CD8-positive, alpha-beta memory T cell (primary cell): ENCODE results near the gene CMTM6. TPM values are rescaled to one million over a fixed set of nuclear protein-coding genes. Genes with fewer than 3 reads are reported as not detected.
A peak's percentile ranks its signal among the peaks of the same experiment; 100 is the strongest.
"Not testable (repeated sequence)": the region's sequence is repeated elsewhere in the genome, so short reads cannot be mapped to it uniquely, and the experiment has no call there.

Experiments
- CTCF ChIA-PET: fragments of 350-600 bp; sonication (Branson Sonifier 250); formaldehyde crosslinking; loops from one replicate; lab custom pipeline; 2021; ENCODE audit warnings: antibody characterized with exemption; lab: Charles Lee
- POLR2A ChIA-PET: fragments of 350-600 bp; sonication (Branson Sonifier 250); formaldehyde crosslinking; loops from one replicate; lab custom pipeline; 2021; ENCODE audit warnings: antibody characterized with exemption; lab: Charles Lee
- DNase-seq, 5 donors: peaks; one replicate each; pipeline versions ENCODE4 v3.0.0 to v3.0.0-alpha.2; 2020 to 2022; ENCODE audit warnings: mixed read lengths in 1 of 5
- H3K27ac ChIP-seq: one replicate; pipeline ENCODE4 v1.7.0; 2013; ENCODE audit warnings: low read depth, mild to moderate bottlenecking, low read length, moderate library complexity
- H3K27me3 ChIP-seq: 2 replicates; pipeline ENCODE4 v1.7.0; 2013; ENCODE audit warnings: low read length, mild to moderate bottlenecking; ENCODE audit not compliant: insufficient read depth, poor library complexity, severe bottlenecking
- H3K36me3 ChIP-seq: 2 replicates; pipeline ENCODE4 v1.7.0; 2013; ENCODE audit warnings: mild to moderate bottlenecking, low read length, moderate library complexity; ENCODE audit not compliant: insufficient read depth
- H3K4me1 ChIP-seq: 2 replicates; pipeline ENCODE4 v1.7.0; 2013; ENCODE audit warnings: mild to moderate bottlenecking, low read length, moderate library complexity; ENCODE audit not compliant: insufficient read depth
- H3K4me3 ChIP-seq: 2 replicates; pipeline ENCODE4 v1.7.0; 2013; ENCODE audit warnings: mild to moderate bottlenecking, low read length
- H3K9me3 ChIP-seq: 2 replicates; pipeline ENCODE4 v1.7.0; 2013; ENCODE audit warnings: mild to moderate bottlenecking, low read length
- H3K27ac Mint-ChIP-seq, 8 donors: one replicate each; pipeline ENCODE4 v1.8.0; 2020 to 2021; ENCODE audit warnings: mixed read lengths in 8 of 8, mild to moderate bottlenecking in 6 of 8, inconsistent platforms in 3 of 8, moderate library complexity in 3 of 8
- H3K27me3 Mint-ChIP-seq, 2 donors: one replicate each; pipeline ENCODE4 v1.8.0; 2020 to 2021; ENCODE audit warnings: mixed read lengths in 2 of 2, mild to moderate bottlenecking in 1 of 2, moderate library complexity in 1 of 2
- H3K36me3 Mint-ChIP-seq, 3 donors: one replicate each; pipeline ENCODE4 v1.8.0; 2020 to 2021; ENCODE audit warnings: mixed read lengths in 3 of 3, inconsistent platforms in 1 of 3, mild to moderate bottlenecking in 1 of 3
- H3K4me1 Mint-ChIP-seq, 3 donors: one replicate each; pipeline ENCODE4 v1.8.0; 2020 to 2021; ENCODE audit warnings: mixed read lengths in 3 of 3, inconsistent platforms in 1 of 3, mild to moderate bottlenecking in 1 of 3
- H3K4me3 Mint-ChIP-seq, 7 donors: one replicate each; pipeline ENCODE4 v1.8.0; 2020 to 2021; ENCODE audit warnings: mixed read lengths in 7 of 7, mild to moderate bottlenecking in 6 of 7, moderate library complexity in 4 of 7, inconsistent platforms in 2 of 7
- H3K9me3 Mint-ChIP-seq, 5 donors: one replicate each; pipeline ENCODE4 v1.8.0; 2020 to 2022; ENCODE audit warnings: mixed read lengths in 5 of 5, mild to moderate bottlenecking in 3 of 5, moderate library complexity in 2 of 5, inconsistent platforms in 1 of 5
- polyA plus RNA-seq: library from polyadenylated mRNA; unstranded; fragments of 300-500 nt; fragmentation: Illumina TruSeq; gene quantifications from one replicate; pipeline ENCODE4 v1.2.3, GENCODE V29; 2021
- total RNA-seq, 2 experiments: library from RNA; stranded (reverse); gene quantifications; one replicate each; pipeline ENCODE4 v1.2.3, GENCODE V29; 2021

Gene CMTM6
- total and polyA plus RNA-seq, 3 experiments from 2014 or later, result 58.1 to 96.2 (median 91.8) TPM

DNA sequence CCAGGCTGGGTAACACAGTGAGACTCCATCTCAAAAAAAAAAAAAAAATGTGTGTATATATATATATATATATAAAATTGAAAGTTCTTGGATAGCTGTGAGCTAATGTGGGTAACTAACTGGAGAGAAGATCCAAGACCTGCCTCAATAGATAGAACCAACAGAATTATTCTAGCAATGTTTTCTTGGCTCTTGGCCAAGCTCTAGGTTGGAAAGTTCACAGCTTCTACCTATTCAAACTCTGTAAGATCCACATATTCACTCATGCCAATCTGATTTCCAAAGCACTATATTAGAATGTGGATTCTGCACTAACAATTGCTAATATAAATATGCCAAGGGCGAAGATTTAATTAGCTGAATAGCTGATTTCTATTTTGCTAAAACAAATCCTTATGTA lies 29.8 kb upstream of the CMTM6 start:
- peaks cover 0 to 72% (median 16%) of the 10 kb centered on the region in 3 donors for H3K36me3 Mint-ChIP-seq
- ChIA-PET CTCF (interaction anchor here (0.7 kb wide), 1 partner anchor 23 kb away, joined by 3 read pairs; no protein-coding TSS in a partner anchor), POLR2A (no interaction called here)
- no peaks in the 10 kb centered on the region for H3K9me3 Mint-ChIP-seq
- no peak overlapping the region for H3K27ac Mint-ChIP-seq
- H3K9me3 ChIP-seq, result no peaks in the 10 kb centered on the region
- H3K27me3 ChIP-seq, result no peaks in the 10 kb centered on the region
- no peaks in the 10 kb centered on the region for H3K4me1 Mint-ChIP-seq
- no peaks in the 10 kb centered on the region for H3K27me3 Mint-ChIP-seq
- H3K36me3 ChIP-seq, result peaks cover 5% of the 10 kb centered on the region
- DNase-seq, result no peak
- no peak overlapping the region for H3K27ac ChIP-seq
- H3K4me3 Mint-ChIP-seq, result no peak overlapping the region
- H3K4me1 ChIP-seq, result no peaks in the 10 kb centered on the region
- H3K4me3 ChIP-seq, result no peak overlapping the region

- peaks cover 9% of the 10 kb centered on the region for H3K36me3 ChIP-seq
- POLR2A ChIA-PET, result interaction anchor here (1.7 kb wide), 1 partner anchor 19 kb away, joined by 3 read pairs; no protein-coding TSS in a partner anchor
Observed at GRCh38 chr3:32531010-32531647, 28.5 kb upstream of the CMTM6 start.

DNA sequence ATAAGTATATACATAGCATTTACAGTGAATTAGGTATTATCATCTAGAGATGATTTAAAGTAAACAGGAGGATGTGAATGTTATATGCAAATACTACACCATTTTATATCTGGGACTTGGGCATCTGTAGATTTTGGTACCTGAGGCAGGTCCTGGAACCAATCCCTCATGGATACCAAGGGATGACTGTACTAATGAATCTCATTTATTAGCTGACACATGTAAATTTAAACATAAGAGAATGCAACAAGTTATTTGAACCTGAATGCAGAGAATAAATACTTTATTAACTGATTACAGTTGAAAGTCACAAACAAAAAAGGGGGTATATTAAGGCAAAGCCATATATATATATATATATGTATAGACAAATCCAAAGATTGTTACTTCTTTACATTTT lies 23.1 kb upstream of the CMTM6 start:
- Histone ChIP-seq H3K27me3 (no peaks in the 10 kb centered on the region), H3K27ac (no peak overlapping the region), H3K9me3 (no peaks in the 10 kb centered on the region), H3K4me3 (no peak overlapping the region), H3K36me3 (peaks cover 5% of the 10 kb centered on the region), H3K4me1 (no peaks in the 10 kb centered on the region)
- Mint-ChIP-seq H3K27me3 (no peaks in the 10 kb centered on the region), H3K36me3 (peaks cover 4 to 57% (median 18%) of the 10 kb centered on the region in 3 donors), H3K4me1 (no peaks in the 10 kb centered on the region), H3K27ac (peak overlapping the region in 1 of 8 donors; percentile 12), H3K9me3 (no peaks in the 10 kb centered on the region), H3K4me3 (no peak overlapping the region)
- ChIA-PET CTCF (no interaction called here), POLR2A (no interaction called here)
- no peak for DNase-seq

More at GRCh38 chr3:32531010-32531647, 28.5 kb upstream of the CMTM6 start:
- no peaks in the 10 kb centered on the region for H3K27me3 Mint-ChIP-seq
- CTCF ChIA-PET, result interaction anchor here (0.8 kb wide), 1 partner anchor 21 kb away, joined by 5 read pairs; no protein-coding TSS in a partner anchor
- no peaks in the 10 kb centered on the region for H3K4me1 ChIP-seq
- no peak overlapping the region for H3K27ac ChIP-seq
- peaks cover 0 to 76% (median 18%) of the 10 kb centered on the region in 3 donors for H3K36me3 Mint-ChIP-seq
- no peaks in the 10 kb centered on the region for H3K4me1 Mint-ChIP-seq
- H3K4me3 ChIP-seq, result no peak overlapping the region
- no peaks in the 10 kb centered on the region for H3K9me3 ChIP-seq
- H3K9me3 Mint-ChIP-seq, result no peaks in the 10 kb centered on the region
- no peak for DNase-seq
- H3K27ac Mint-ChIP-seq, result peak overlapping the region in 6 of 8 donors; percentile 2 to 46 (median 24)
- H3K4me3 Mint-ChIP-seq, result no peak overlapping the region
- no peaks in the 10 kb centered on the region for H3K27me3 ChIP-seq

DNA sequence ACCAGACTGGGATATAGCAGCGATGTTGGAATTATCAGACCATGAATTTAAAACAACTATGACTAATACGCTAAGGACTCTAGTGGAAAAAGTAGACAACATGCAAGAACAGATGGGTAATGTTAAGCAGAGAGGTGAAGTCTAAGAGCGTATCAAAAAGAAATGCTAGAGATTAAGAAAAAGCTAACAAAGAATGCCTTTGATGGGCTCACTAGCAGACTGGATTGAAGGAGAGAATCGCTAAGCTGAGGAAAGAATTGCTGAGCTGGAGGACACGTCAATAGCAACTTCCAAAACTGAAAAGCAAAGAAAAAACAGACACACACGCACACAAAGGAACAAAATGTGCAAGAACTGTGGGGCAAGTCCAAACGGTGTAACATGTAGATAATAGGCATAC lies 20.0 kb upstream of the CMTM6 start:
- Mint-ChIP-seq H3K4me1 (no peaks in the 10 kb centered on the region), H3K27me3 (no peaks in the 10 kb centered on the region), H3K27ac (no peak overlapping the region), H3K4me3 (no peak overlapping the region), H3K36me3 (peaks cover 4 to 42% (median 20%) of the 10 kb centered on the region in 3 donors), H3K9me3 (no peaks in the 10 kb centered on the region)
- no peak overlapping the region for H3K27ac ChIP-seq
- ChIA-PET CTCF (no interaction called here), POLR2A (no interaction called here)
- no peaks in the 10 kb centered on the region for H3K9me3 ChIP-seq
- peaks cover 5% of the 10 kb centered on the region for H3K36me3 ChIP-seq
- H3K4me3 ChIP-seq, result no peak overlapping the region
- no peak for DNase-seq
- no peaks in the 10 kb centered on the region for H3K4me1 ChIP-seq
- H3K27me3 ChIP-seq, result no peaks in the 10 kb centered on the region

GRCh38 chr3:32518921-32519320 lies 16.3 kb upstream of the CMTM6 start:
- H3K4me1 ChIP-seq, POLR2A ChIA-PET, H3K27me3 ChIP-seq, H3K9me3 Mint-ChIP-seq, H3K4me3 ChIP-seq, H3K9me3 ChIP-seq, H3K4me1 Mint-ChIP-seq, H3K27ac ChIP-seq, DNase-seq, H3K4me3 Mint-ChIP-seq, H3K27me3 Mint-ChIP-seq, H3K36me3 ChIP-seq: not testable (repeated sequence)
- Mint-ChIP-seq H3K36me3 (peaks cover 4 to 15% (median 13%) of the 10 kb centered on the region in 3 donors), H3K27ac (peak overlapping the region in 1 of 8 donors; percentile 60)
- CTCF ChIA-PET, result interaction anchor here (1.4 kb wide), 1 partner anchor 9 kb away, joined by 5 read pairs; no protein-coding TSS in a partner anchor

DNA sequence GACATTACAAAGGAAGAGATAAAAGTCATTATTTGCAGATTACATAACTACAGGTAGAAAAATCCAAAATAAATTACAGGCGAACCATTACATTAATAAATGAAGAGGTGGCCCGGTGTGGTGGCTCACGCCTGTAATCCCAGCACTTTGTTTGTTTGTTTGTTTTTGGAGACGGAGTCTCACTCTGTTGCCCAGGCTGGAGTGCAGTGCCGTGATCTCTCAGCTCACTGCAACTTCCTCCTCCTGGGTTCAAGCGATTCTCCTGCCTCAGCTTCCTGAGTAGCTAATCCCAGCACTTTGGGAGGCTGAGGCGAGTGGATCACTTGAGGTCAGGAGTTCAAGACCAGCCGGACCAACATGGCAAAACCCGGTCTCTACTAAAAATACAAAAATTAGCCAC lies 14.1 kb upstream of the CMTM6 start:
- CTCF ChIA-PET, POLR2A ChIA-PET, H3K36me3 ChIP-seq, H3K9me3 Mint-ChIP-seq, H3K4me3 Mint-ChIP-seq, H3K27ac ChIP-seq, H3K27me3 ChIP-seq, H3K4me1 Mint-ChIP-seq, DNase-seq, H3K9me3 ChIP-seq, H3K4me1 ChIP-seq, H3K27me3 Mint-ChIP-seq, H3K4me3 ChIP-seq: not testable (repeated sequence)
- H3K36me3 Mint-ChIP-seq, result peaks cover 0 to 10% (median 5%) of the 10 kb centered on the region in 3 donors
- peak overlapping the region in 1 of 8 donors; percentile 14 for H3K27ac Mint-ChIP-seq

DNA sequence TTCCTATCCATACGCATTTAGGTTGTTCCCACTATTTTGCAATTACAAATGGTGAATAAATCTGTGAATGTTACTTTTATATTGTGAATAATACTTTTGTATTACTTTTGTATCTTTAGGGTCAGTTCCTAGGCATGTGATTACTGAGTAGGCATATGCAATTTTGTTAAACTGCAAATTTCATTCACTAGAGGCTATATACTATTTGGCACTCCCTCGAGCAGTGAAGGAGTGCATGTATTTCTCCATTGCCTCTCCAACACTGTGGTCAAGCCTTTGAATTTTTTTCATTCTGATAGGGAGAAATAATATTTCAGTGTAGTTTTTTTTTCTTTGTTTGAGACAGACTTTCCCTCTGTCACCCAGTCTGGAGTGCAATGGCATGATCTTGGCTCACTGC lies 8.4 kb upstream of the CMTM6 start:
- CTCF ChIA-PET, result interaction anchor here (0.7 to 1.8 kb wide), 4 partner anchors 59 to 154 kb away, joined by 3 to 5 read pairs (median 4); no protein-coding TSS in a partner anchor
- Mint-ChIP-seq H3K4me3 (no peak overlapping the region), H3K9me3 (no peaks in the 10 kb centered on the region), H3K27ac (no peak overlapping the region), H3K4me1 (no peaks in the 10 kb centered on the region), H3K27me3 (no peaks in the 10 kb centered on the region), H3K36me3 (no peaks in the 10 kb centered on the region)
- no peak overlapping the region for H3K4me3 ChIP-seq
- DNase-seq, result no peak
- H3K9me3 ChIP-seq, result no peaks in the 10 kb centered on the region
- no peaks in the 10 kb centered on the region for H3K4me1 ChIP-seq
- POLR2A ChIA-PET, result interaction anchor here (1.0 kb wide), 1 partner anchor 20 kb away, joined by 3 read pairs; no protein-coding TSS in a partner anchor
- no peaks in the 10 kb centered on the region for H3K36me3 ChIP-seq
- H3K27me3 ChIP-seq, result no peaks in the 10 kb centered on the region
- H3K27ac ChIP-seq, result no peak overlapping the region

DNA sequence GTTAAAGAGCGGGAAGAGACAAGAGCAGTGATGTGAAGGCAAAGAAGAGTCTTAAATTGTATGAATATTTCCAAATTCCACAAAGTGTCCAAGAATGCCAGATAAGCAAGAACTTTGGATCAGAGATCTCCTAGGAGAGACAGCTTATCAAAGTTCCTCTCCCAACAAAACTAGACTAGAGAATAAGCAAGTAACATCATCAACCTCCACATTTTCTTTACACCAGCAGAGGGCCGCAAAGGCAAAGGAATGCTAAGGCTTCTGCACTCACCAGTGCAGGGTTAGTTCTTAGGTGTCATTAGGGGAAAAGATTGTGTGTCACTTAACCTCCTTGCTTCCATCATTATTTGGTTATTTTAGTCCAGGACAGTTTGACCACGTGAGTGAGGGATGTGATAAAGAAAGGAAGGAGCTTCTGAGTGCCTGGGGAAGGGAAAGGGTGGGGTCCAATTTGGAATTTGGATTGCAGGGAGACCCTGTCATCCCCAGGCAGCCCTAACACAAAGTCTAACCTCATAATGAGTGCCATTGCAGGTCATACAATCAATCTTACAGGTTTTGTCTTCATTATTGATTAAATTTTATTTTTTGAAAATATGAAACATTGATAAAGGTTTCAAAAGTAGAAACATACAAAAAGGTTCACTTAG lies 7.5 kb upstream of the CMTM6 start:
- no peaks in the 10 kb centered on the region for H3K9me3 Mint-ChIP-seq
- no peaks in the 10 kb centered on the region for H3K36me3 Mint-ChIP-seq
- H3K9me3 ChIP-seq, result no peaks in the 10 kb centered on the region
- H3K27ac Mint-ChIP-seq, result peak overlapping the region in 1 of 8 donors; percentile 6
- H3K36me3 ChIP-seq, result no peaks in the 10 kb centered on the region
- no peak overlapping the region for H3K4me3 ChIP-seq
- ChIA-PET POLR2A (no interaction called here), CTCF (interaction anchor here (0.7 to 1.8 kb wide), 16 partner anchors 9 to 270 kb away, joined by 3 to 5 read pairs (median 3); no protein-coding TSS in a partner anchor)
- no peaks in the 10 kb centered on the region for H3K4me1 ChIP-seq
- peaks cover 0 to 1% of the 10 kb centered on the region in 2 donors for H3K27me3 Mint-ChIP-seq
- H3K27ac ChIP-seq, result no peak overlapping the region
- H3K4me3 Mint-ChIP-seq, result no peak overlapping the region
- DNase-seq, result peak; percentile 34 to 72 (median 52)
- H3K27me3 ChIP-seq, result no peaks in the 10 kb centered on the region
- no peaks in the 10 kb centered on the region for H3K4me1 Mint-ChIP-seq
